KMS-11 (cell line): Measurements from ENCODE around the gene ZNF618.

Source experiments
- H2AFZ ChIP-seq: fragments of 200-600 bp; sonication (generic); 2 replicates; pipeline ENCODE4 v1.6.1; 2016; ENCODE audit warnings: antibody characterized with exemption, mixed run types, low read depth
- H3K27ac ChIP-seq: fragments of 200-600 bp; sonication (generic); 2 replicates; pipeline ENCODE4 v1.6.1; 2016; ENCODE audit warnings: mild to moderate bottlenecking, mixed run types
- H3K27me3 ChIP-seq: fragments of 200-600 bp; sonication (generic); 2 replicates; pipeline ENCODE4 v1.6.1; 2017; ENCODE audit warnings: mild to moderate bottlenecking, low read depth, mixed run types, moderate library complexity; ENCODE audit not compliant: insufficient read depth
- H3K36me3 ChIP-seq: fragments of 200-600 bp; sonication (generic); 2 replicates; pipeline ENCODE4 v1.6.1; 2017; ENCODE audit warnings: mild to moderate bottlenecking, mixed run types; ENCODE audit not compliant: insufficient read depth
- H3K4me1 ChIP-seq: fragments of 200-600 bp; sonication (generic); 2 replicates; pipeline ENCODE4 v1.6.1; 2016; ENCODE audit warnings: mild to moderate bottlenecking, low read depth, mixed run types; ENCODE audit not compliant: poor library complexity, severe bottlenecking
- H3K4me2 ChIP-seq: fragments of 200-600 bp; sonication (generic); 2 replicates; pipeline ENCODE4 v1.7.0; 2016; ENCODE audit warnings: mild to moderate bottlenecking, mixed run types
- H3K4me3 ChIP-seq: fragments of 200-600 bp; sonication (generic); IDR thresholded peaks from 2 replicates; pipeline ENCODE4 v1.6.1; 2017; ENCODE audit warnings: low read depth, low read length, mixed read lengths; ENCODE audit not compliant: insufficient read depth
- H3K79me2 ChIP-seq: fragments of 200-600 bp; sonication (generic); 2 replicates; pipeline ENCODE4 v1.6.1; 2016; ENCODE audit warnings: low read depth, mixed run types; ENCODE audit not compliant: insufficient read depth
- H3K9ac ChIP-seq: fragments of 200-600 bp; sonication (generic); 2 replicates; pipeline ENCODE4 v1.6.1; 2016; ENCODE audit warnings: mild to moderate bottlenecking, mixed run types
- H4K20me1 ChIP-seq: fragments of 200-600 bp; sonication (generic); 2 replicates; pipeline ENCODE4 v1.6.1; 2016; ENCODE audit warnings: mild to moderate bottlenecking, mixed run types; ENCODE audit not compliant: insufficient read depth
- CTCF ChIP-seq: fragments of 200-600 bp; sonication (generic); conservative IDR thresholded peaks from 2 replicates; pipeline ENCODE4 v1.6.1; 2017; ENCODE audit warnings: low read depth, mild to moderate bottlenecking, antibody characterized with exemption, low read length, moderate library complexity, mixed read lengths

Gene ZNF618

DNA sequence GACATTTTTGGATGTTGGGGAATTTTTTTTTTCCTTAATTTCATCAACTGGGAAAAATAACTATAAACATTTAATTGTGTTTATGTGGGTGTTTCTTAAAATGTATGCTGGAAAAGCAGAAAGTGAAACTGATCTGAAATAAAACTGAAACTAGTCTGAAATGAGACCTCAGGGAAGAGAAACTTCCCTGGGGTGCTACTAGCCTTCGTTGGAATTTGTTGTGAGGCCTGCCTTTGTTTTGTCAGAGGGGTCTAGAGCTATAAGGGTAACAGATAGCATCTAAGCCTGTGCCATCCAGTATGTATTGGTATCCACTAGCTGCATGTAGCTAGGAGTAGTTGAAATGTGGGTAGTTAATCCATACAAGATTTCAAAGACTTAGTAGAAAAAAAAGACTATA, 10.4 kb downstream of the ZNF618 start:
- Histone ChIP-seq H3K27ac (no peak overlapping the region), H3K4me3 (no peak overlapping the region)

GRCh38 chr9:113886933-113887332, 10.8 kb downstream of the ZNF618 start:
- H3K4me1 ChIP-seq, result peaks cover 24% of the 10 kb centered on the region
- TF ChIP-seq CTCF, result no peak

More for the DNA sequence above, 10.4 kb downstream of the ZNF618 start:
- Histone ChIP-seq H3K9ac (no peak overlapping the region), H3K36me3 (no peaks in the 10 kb centered on the region), H3K4me2 (peak overlapping the region; percentile 81), H3K79me2 (no peaks in the 10 kb centered on the region), H2AFZ (no peak overlapping the region), H3K27me3 (no peaks in the 10 kb centered on the region), H4K20me1 (no peaks in the 10 kb centered on the region), H3K4me1 (peaks cover 24% of the 10 kb centered on the region)
- TF ChIP-seq CTCF, result no peak

GRCh38 chr9:113887436-113887835, 11.3 kb downstream of the ZNF618 start:
- Histone ChIP-seq H4K20me1 (no peaks in the 10 kb centered on the region), H3K4me1 (peaks cover 24% of the 10 kb centered on the region), H3K4me3 (no peak overlapping the region), H3K27me3 (no peaks in the 10 kb centered on the region), H3K9ac (no peak overlapping the region), H2AFZ (no peak overlapping the region), H3K79me2 (no peaks in the 10 kb centered on the region), H3K4me2 (no peak overlapping the region), H3K36me3 (no peaks in the 10 kb centered on the region), H3K27ac (no peak overlapping the region)
- no peak for TF ChIP-seq CTCF

More at GRCh38 chr9:113886933-113887332, 10.8 kb downstream of the ZNF618 start:
- Histone ChIP-seq H3K27ac (no peak overlapping the region), H3K9ac (no peak overlapping the region), H3K27me3 (no peaks in the 10 kb centered on the region), H4K20me1 (no peaks in the 10 kb centered on the region), H2AFZ (no peak overlapping the region), H3K4me3 (no peak overlapping the region), H3K4me2 (no peak overlapping the region), H3K36me3 (no peaks in the 10 kb centered on the region), H3K79me2 (no peaks in the 10 kb centered on the region)

- Histone ChIP-seq H3K27ac (no peak overlapping the region), H4K20me1 (no peaks in the 10 kb centered on the region), H2AFZ (no peak overlapping the region), H3K4me1 (peaks cover 24% of the 10 kb centered on the region), H3K79me2 (no peaks in the 10 kb centered on the region), H3K4me3 (no peak overlapping the region), H3K36me3 (no peaks in the 10 kb centered on the region), H3K4me2 (no peak overlapping the region), H3K27me3 (no peaks in the 10 kb centered on the region), H3K9ac (no peak overlapping the region)
- TF ChIP-seq CTCF, result no peak
These were observed 12.2 kb downstream of the ZNF618 start for GRCh38 chr9:113888336-113888735.
